BJ (cell line): ENCODE results near the gene PTPRCAP. TPM values are rescaled to one million over a fixed set of nuclear protein-coding genes. Genes with fewer than 3 reads are reported as not detected.

ENCODE experiments used
- CTCF ChIA-PET: fragments of 350-600 bp; formaldehyde crosslinking; extraction: SDS; loops from one replicate; lab custom pipeline; 2021; ENCODE audit warnings: antibody characterized with exemption, inconsistent platforms; lab: Yijun Ruan, JAX
- POLR2A ChIA-PET: fragments of 300-600 bp; sonication (Branson Sonifier 250); formaldehyde crosslinking; extraction: SDS; loops from one replicate; lab custom pipeline; 2021; ENCODE audit warnings: antibody characterized with exemption; lab: Charles Lee
- DNase-seq: peaks from one replicate; pipeline ENCODE4 v3.0.0-alpha.2; 2011; ENCODE audit warnings: low read depth
- H3K27me3 ChIP-seq: 2 replicates; pipeline ENCODE4 v1.6.0; 2011; ENCODE audit warnings: low read length; ENCODE audit not compliant: control insufficient read depth, insufficient read depth
- H3K36me3 ChIP-seq: 2 replicates; pipeline ENCODE4 v1.5.1; 2011; ENCODE audit warnings: low read length; ENCODE audit not compliant: control insufficient read depth, insufficient read depth
- H3K4me3 ChIP-seq: 2 replicates; pipeline ENCODE4 v1.5.1; 2011; ENCODE audit warnings: low read depth, mild to moderate bottlenecking, control low read depth, low read length
- polyA plus RNA-seq: library from polyadenylated mRNA; depleted of rRNA; stranded (reverse); fragments of >200 nt; gene quantifications from 2 replicates; pipeline ENCODE4 v1.2.3, GENCODE V29; 2011
- TF ChIP-seq, protein P1 (sequence below): IDR thresholded peaks from 2 replicates; pipeline ENCODE4 v1.5.1; 2011; ENCODE audit warnings: low read depth, mild to moderate bottlenecking, control low read depth, inconsistent platforms, low read length, moderate library complexity; ENCODE audit not compliant: insufficient read depth

Gene PTPRCAP
- polyA plus RNA-seq, 1 experiment, result 0.43 TPM

DNA sequence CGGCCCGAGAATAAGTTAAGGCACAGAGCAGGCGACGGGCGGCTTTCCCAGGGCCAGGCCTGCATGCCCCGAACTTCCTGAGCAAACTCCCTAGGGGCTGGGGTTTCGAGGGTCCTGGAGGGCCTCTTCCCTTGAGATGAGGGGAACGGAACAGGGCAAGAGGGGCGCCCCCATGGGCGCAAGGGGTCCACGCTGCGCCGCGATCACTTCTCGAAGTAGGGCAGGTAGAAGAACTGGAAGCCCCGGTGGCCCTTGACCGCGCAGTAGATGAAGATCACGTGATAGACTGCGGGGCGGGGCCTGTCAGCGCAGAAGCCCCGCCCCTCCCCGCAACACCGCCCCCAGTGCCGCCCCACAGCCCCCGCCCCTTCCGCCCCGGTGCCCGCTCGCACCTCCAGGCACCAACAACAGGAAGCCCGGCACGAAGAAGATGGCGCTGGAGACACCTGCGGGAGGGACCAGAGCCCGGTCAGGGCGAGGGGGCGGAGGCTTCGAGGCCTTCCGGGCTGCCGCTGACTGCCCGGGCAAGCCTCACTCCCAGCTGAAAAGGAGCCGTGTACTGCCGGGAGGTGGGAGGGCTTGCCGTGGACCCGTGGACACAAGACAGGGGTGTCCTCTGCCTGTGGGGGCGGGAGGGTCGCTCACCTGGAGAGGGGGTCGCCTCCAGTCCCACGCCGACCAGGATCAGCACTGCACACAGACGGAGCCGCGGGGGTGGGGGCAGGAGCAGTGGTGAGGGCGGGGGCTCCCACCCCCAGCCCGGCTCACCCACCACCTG lies 27.1 kb upstream of the PTPRCAP start:
- ChIA-PET POLR2A (no interaction called here), CTCF (no interaction called here)
- Histone ChIP-seq H3K4me3 (peak overlapping the region; percentile 71), H3K27me3 (no peaks in the 10 kb centered on the region), H3K36me3 (no peaks in the 10 kb centered on the region; the same call in 1 of the 2 replicates)
- DNase-seq, result no peak
- TF ChIP-seq, protein P1, sequence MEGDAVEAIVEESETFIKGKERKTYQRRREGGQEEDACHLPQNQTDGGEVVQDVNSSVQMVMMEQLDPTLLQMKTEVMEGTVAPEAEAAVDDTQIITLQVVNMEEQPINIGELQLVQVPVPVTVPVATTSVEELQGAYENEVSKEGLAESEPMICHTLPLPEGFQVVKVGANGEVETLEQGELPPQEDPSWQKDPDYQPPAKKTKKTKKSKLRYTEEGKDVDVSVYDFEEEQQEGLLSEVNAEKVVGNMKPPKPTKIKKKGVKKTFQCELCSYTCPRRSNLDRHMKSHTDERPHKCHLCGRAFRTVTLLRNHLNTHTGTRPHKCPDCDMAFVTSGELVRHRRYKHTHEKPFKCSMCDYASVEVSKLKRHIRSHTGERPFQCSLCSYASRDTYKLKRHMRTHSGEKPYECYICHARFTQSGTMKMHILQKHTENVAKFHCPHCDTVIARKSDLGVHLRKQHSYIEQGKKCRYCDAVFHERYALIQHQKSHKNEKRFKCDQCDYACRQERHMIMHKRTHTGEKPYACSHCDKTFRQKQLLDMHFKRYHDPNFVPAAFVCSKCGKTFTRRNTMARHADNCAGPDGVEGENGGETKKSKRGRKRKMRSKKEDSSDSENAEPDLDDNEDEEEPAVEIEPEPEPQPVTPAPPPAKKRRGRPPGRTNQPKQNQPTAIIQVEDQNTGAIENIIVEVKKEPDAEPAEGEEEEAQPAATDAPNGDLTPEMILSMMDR, result no peak

DNA sequence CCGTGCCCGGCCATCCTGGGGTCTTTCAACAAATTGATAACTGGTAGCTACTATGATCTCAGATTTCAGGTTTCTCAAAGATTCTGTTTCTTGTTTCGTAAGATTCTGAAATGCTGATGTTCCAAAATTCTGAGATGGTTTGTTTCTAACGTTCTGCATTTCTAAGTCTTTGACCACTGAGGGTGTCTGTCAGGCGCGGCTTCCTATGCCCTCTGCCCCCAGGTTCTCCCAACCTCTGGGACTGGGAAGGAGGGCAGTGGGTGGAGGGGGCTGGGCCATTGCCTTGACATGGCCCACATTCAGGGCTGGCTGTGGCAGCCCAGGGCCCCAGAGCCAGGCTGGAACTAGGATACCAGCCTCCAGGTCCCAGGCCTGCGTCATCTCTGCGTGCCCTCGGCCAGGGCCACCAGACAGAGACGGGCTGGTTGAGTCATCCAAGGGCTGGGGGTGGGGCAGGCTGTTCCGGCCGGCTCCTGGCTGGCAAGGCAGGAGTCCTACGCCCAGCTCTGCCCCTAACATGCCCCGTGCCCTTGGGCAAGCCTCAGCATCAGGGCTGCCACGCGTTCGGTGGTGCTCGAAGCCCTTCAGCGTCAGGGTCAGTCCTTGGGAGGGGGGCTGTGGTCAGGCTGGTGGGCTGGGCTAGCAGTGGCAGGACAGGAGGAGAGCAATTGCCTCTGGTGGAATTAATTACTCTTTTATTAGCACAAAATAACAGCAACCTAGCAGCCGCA lies 26.4 kb upstream of the PTPRCAP start:
- H3K36me3 ChIP-seq, result no peaks in the 10 kb centered on the region; the same call in 1 of the 2 replicates
- TF ChIP-seq, protein P1, result no peak
- DNase-seq, result no peak
- POLR2A ChIA-PET, result no interaction called here
- CTCF ChIA-PET, result no interaction called here
- H3K27me3 ChIP-seq, result no peaks in the 10 kb centered on the region
- H3K4me3 ChIP-seq, result peak overlapping the region; percentile 71

DNA sequence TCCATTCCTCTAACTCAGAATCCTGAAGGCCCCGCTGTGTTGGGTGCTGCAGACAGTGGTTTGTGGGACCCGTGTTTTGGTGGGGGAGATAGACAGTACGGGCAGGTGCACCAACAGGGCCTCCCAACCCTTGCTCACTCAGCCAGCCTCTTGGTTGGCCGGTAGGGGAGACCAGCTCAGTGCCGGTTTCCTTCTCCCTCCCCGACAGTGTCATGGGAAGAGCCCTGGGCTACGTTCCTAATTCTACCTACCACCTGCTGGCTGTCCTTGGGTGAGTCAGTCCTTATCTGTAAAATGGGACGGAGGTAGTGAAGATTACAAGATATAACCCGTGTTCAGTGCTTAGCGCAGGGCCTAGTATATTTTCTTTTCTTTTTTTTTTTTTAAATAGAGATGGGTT lies 25.7 kb upstream of the PTPRCAP start:
- TF ChIP-seq, protein P1, result no peak
- Histone ChIP-seq H3K27me3 (0 out of 2 replicates have a peak, but pooled peaks cover 3% of the 10 kb centered on the region), H3K4me3 (no peak overlapping the region), H3K36me3 (no peaks in the 10 kb centered on the region; the same call in 1 of the 2 replicates)
- no peak for DNase-seq
- CTCF ChIA-PET, result no interaction called here
- POLR2A ChIA-PET, result no interaction called here

DNA sequence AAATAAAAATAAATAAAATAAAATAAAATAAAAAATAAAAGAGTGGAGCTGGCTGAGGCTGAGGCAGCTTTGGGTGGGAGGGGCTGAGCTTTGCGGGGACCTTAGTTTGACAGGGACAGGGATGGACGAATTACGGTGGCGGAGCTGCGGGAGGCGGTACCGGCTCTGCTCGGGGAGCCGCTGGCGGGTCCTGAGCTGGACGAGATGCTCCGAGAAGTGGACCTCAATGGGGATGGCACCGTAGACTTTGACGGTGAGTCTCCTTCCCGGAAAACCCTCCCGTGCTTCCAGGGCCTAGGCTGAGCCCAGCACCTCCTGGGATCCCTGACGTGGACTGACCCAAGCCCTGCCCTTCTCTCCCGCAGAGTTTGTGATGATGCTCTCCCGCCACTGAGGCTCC lies 20.8 kb upstream of the PTPRCAP start:
- no peak for DNase-seq
- TF ChIP-seq, protein P1, result no peak
- 0 out of 2 replicates have a peak, but pooled peaks cover 3% of the 10 kb centered on the region for H3K27me3 ChIP-seq
- ChIA-PET CTCF (no interaction called here), POLR2A (no interaction called here)
- H3K4me3 ChIP-seq, result no peak overlapping the region
- no peaks in the 10 kb centered on the region for H3K36me3 ChIP-seq

DNA sequence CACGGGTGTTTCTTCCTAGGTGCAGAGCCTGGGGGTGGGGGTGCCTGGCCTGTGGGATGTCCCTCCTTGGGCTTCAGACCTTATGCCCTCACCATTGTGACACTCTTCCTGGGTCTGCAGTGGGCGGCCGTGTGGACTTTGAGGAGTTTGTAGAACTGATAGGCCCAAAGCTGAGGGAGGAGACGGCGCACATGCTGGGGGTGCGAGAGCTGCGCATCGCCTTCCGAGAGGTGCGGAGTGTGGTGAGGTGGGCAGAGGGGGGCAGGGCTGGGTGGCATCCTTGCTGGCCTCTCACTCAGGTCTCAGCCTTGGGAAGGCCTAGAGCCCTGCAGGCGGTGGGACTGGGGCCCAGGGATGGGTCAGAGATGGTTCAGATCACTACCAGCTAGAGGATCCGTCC lies 20.0 kb upstream of the PTPRCAP start:
- Histone ChIP-seq H3K36me3 (no peaks in the 10 kb centered on the region), H3K4me3 (no peak overlapping the region), H3K27me3 (0 out of 2 replicates have a peak, but pooled peaks cover 3% of the 10 kb centered on the region)
- DNase-seq, result no peak
- CTCF ChIA-PET, result interaction anchor here (0.6 kb wide), 1 partner anchor 1019 kb away, joined by 3 read pairs; the partner anchor contains the start of gene MRPL11
- POLR2A ChIA-PET, result no interaction called here
- TF ChIP-seq, protein P1, result no peak
